NB4 (cell line): Measurements from ENCODE around the gene FAM20C.

Experiments used
- DNase-seq: peaks from one replicate; pipeline ENCODE4 v3.0.0; 2010; ENCODE audit warnings: low read depth
- H3K4me3 ChIP-seq: one replicate; pipeline ENCODE4 v1.5.1; 2011; ENCODE audit warnings: mild to moderate bottlenecking, low read depth, low read length, moderate library complexity
- MAX ChIP-seq: IDR thresholded peaks from 2 replicates; pipeline ENCODE4 v1.6.1; 2011; ENCODE audit warnings: low read depth, low read length
- MYC ChIP-seq: IDR thresholded peaks from 2 replicates; pipeline ENCODE4 v1.6.1; 2011; ENCODE audit warnings: low read depth, low read length
- POLR2A ChIP-seq: IDR thresholded peaks from 2 replicates; pipeline ENCODE4 v1.6.1; 2011; ENCODE audit warnings: mild to moderate bottlenecking; ENCODE audit not compliant: insufficient read length; ENCODE audit errors: extremely low read depth
- TF ChIP-seq, protein P1 (sequence below): IDR thresholded peaks from one replicate; pipeline ENCODE4 v1.5.1; 2012; ENCODE audit warnings: low read depth, low read length

FAM20C gene

DNA sequence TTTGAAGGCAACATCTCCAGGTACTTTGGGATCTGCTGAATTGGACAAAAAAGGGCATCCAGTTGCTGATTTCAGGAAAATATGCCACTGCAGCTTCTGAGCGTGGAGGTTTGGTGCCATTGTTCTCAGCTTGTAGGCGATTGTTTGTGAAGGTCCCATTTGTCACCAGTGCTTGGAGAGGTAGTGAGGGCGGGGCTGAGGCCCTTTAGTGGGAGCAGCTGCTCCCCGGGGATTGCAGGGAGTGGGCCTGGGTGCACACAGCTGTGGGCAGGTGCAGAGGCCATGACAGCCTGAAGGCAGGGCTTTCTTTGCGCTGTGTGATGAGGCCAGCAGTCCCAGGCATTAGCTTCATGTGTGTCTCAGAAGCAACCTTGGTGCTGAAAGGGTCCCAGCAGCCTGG, 3.9 kb downstream of the FAM20C start:
- TF ChIP-seq MYC (no peak), POLR2A (no peak), MAX (no peak)
- TF ChIP-seq, protein P1, sequence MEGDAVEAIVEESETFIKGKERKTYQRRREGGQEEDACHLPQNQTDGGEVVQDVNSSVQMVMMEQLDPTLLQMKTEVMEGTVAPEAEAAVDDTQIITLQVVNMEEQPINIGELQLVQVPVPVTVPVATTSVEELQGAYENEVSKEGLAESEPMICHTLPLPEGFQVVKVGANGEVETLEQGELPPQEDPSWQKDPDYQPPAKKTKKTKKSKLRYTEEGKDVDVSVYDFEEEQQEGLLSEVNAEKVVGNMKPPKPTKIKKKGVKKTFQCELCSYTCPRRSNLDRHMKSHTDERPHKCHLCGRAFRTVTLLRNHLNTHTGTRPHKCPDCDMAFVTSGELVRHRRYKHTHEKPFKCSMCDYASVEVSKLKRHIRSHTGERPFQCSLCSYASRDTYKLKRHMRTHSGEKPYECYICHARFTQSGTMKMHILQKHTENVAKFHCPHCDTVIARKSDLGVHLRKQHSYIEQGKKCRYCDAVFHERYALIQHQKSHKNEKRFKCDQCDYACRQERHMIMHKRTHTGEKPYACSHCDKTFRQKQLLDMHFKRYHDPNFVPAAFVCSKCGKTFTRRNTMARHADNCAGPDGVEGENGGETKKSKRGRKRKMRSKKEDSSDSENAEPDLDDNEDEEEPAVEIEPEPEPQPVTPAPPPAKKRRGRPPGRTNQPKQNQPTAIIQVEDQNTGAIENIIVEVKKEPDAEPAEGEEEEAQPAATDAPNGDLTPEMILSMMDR: no peak
- DNase-seq: no peak
- no peak overlapping the region for H3K4me3 ChIP-seq

DNA sequence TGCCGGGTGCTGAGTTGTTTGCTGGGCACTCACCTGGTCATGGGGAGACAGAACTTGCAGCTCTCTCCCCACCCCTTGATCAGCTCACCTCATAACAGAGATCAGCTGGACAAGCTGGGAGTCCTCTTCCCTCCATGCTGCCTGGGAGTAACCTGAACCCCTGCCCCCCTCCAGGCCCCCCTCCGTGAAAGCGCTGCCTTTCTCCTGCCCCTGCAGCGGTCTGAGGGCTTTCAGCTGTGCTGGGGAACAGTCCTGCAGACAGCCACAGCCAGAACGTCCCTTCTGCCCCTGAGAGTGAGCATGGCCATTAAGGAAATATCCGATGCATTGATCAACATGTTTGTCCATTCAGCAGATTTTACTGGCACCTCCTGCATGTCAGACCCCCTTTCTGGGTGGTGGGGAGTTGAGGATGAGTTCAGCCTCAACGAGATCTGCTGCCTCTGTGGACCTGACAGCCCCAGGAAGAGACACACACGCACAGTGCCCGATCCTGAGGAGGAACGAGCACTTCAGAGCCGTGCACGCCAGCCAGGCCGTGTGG, 4.5 kb downstream of the FAM20C start:
- no peak for TF ChIP-seq POLR2A
- no peak overlapping the region for H3K4me3 ChIP-seq
- DNase-seq: no peak

DNA sequence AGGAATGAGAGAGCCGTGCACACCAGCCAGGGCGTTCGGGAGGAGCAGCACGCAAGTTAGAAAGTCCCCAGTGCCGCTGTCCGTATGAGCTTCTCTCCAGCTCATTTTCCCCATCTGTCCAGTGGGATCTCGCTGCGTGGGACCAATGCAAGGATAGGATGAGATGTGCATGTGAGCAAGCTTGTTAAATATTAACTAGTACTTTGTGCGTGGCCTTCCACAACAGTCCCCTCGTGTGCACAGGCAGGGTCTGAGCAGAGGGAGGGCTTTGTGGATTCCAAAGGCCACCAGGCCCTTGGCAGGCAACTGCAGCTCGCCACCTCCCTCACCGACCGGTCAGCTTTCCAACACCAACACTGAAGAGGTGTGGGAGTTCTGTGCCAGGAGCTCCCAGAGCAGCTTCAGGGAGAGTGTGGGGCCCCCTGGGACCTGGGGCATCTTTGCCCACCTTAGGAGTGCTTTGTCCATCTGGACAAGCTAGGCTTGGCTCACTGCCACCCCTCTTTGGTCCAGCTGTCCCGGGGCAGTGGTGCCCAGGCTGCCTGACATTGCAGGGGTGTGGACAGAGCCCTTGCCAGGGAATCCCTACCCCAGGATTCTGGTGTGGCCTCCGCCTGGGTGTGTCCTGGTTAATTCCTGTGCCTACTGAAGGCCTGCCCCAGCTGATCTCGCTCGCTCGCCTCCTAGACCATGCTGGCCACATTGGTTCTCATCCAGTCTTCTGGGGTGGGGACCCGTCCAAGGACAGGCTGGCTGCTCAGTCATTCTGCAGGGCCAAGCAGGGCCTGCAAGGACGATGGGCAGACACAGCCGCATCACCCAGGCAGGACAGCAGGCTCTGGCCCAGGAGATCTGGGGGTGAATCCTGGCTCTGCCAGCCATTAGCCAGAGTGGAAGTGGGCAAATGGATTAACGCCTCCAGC, 5.3 kb downstream of the FAM20C start:
- H3K4me3 ChIP-seq: no peak overlapping the region
- DNase-seq: no peak
- TF ChIP-seq MAX (no peak), MYC (no peak), POLR2A (no peak)
- TF ChIP-seq, protein P1: no peak

DNA sequence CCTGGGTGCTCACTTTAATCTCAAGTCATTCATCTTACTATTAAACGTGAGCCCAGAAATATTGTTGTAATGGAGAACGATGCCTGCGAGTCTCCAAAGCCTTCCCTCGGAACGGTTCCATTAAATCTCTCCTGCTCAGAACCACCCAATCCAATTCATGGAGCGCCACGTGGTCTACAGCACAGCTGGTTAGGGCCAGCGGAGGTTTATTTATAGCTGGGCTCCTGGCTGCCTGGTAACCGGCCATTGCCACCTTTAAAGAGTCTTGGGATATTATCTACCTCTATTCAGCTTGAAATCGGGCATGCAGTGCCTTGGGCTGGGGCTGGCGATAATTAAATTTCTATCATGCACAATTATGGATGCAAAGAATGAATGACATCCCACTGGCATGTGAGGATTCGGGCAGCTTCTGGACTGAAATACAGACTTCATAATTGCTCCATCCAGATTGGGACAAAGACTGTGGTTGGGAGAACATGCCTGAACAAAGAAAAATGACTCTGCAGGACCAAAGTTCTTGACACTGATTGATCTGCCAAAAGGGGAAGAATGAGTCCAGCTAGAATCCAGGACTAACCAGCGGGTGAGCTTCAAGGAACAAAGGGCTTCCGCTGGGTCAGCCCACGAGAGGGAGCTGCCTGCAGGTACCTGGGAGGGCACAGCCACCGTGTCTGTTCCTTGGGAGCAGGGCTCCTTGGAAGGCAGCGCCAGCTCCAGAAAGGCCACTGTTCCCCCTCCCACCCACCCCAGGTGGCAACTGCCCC, 7.3 kb downstream of the FAM20C start:
- no peak for DNase-seq
- H3K4me3 ChIP-seq: no peak overlapping the region
- TF ChIP-seq POLR2A (no peak), MYC (no peak), MAX (no peak)
- TF ChIP-seq, protein P1: no peak

GRCh38 chr7:200290-200689, 7.9 kb downstream of the FAM20C start:
- no peak overlapping the region for H3K4me3 ChIP-seq
- DNase-seq: no peak
- TF ChIP-seq MAX (no peak), POLR2A (no peak), MYC (no peak)
- TF ChIP-seq, protein P1: no peak

GRCh38 chr7:200704-201103, 8.3 kb downstream of the FAM20C start:
- DNase-seq: no peak
- no peak overlapping the region for H3K4me3 ChIP-seq
- no peak for TF ChIP-seq POLR2A
- no peak for TF ChIP-seq MYC
- TF ChIP-seq, protein P1: no peak
- TF ChIP-seq MAX: no peak
